Psoas muscle (tissue), 8 donors: ENCODE results near the gene HDC. TPM values are rescaled to one million over a fixed set of nuclear protein-coding genes. Genes with fewer than 3 reads are reported as not detected.

ENCODE experiments used
- ATAC-seq, 4 donors: fragments of 200-7000 bp; cut with Tn5 transposase; one replicate each; pipeline ENCODE4 v1.9.1; 2020; ENCODE audit warnings: moderate library complexity in 3 of 4, mild to moderate bottlenecking in 2 of 4
- DNase-seq, 2 donors: peaks; one replicate each; pipeline ENCODE4 v3.0.0-alpha.2; 2020
- H3K27ac ChIP-seq: fragments of 200-600 bp; one replicate; pipeline ENCODE4 v1.8.0; 2022
- H3K27me3 ChIP-seq, 3 donors: fragments of 200-600 bp in 1 of 3; one replicate each; pipeline versions ENCODE4 v1.6.1 to v1.8.0; 2013 to 2022; ENCODE audit warnings: low read length in 2 of 3, mild to moderate bottlenecking in 2 of 3, moderate library complexity in 1 of 3; ENCODE audit not compliant: insufficient read depth in 3 of 3
- H3K36me3 ChIP-seq, 2 donors: fragments of 200-600 bp in 1 of 2; one replicate each; pipeline versions ENCODE4 v1.6.1 to v1.8.0; 2013 to 2022; ENCODE audit warnings: low read depth in 1 of 2, mild to moderate bottlenecking in 1 of 2, moderate library complexity in 1 of 2; ENCODE audit not compliant: insufficient read depth in 1 of 2
- H3K4me1 ChIP-seq: fragments of 200-600 bp; one replicate; pipeline ENCODE4 v1.8.0; 2022
- H3K4me3 ChIP-seq: fragments of 200-600 bp; one replicate; pipeline ENCODE4 v1.8.0; 2022; ENCODE audit warnings: mild to moderate bottlenecking
- H3K9me3 ChIP-seq: fragments of 200-600 bp; one replicate; pipeline ENCODE4 v1.8.0; 2022
- WGBS, 3 donors: extraction: QIAGEN DNeasy Blood & Tissue Kit; methylation state at CpG; one replicate each; pipeline versions ENCODE4 v1.1.6 to v1.1.7; 2013; 5-methylcytosine and 5-hydroxymethylcytosine counted together
- intact Hi-C, 2 donors: fragments of 100-400 bp; cut with DNase I; formaldehyde crosslinking; loops; one replicate each; pipeline versions ENCODE4 v1.11.0 to v1.14.2; 2022
- polyA plus RNA-seq, 3 donors: library from polyadenylated mRNA; stranded (reverse); fragments of 200-250 nt; gene quantifications; one replicate each; pipeline ENCODE4 v1.2.3, GENCODE V29; 2013
- total RNA-seq, 4 donors: library from RNA; stranded (reverse); fragmentation: NEBNext Ultra II Directional in 2 of 4; extraction: Animal tissue kit (Norgen Biotek cat#: 25700) in 2 of 4; gene quantifications; one replicate each; pipeline versions ENCODE4 v1.2.1 to v1.2.4, GENCODE V29; 2021 to 2023
- TF ChIP-seq, protein P1 (sequence below): fragments of 200-600 bp; IDR thresholded peaks from one replicate; pipeline ENCODE4 v1.8.0; 2022; ENCODE audit warnings: antibody characterized with exemption
- donor health status: healthy with polysubstance abuse.
- donor health status: DM: no; HTN: no; CAD: no; lungs with moderate emphysema.
- donor health status: Bipolar disorder and iron deficiency.
- donor health status: healthy.
- donor health status: DM: yes; HTN: yes; CAD: no.
- donor health status: DM: no; HTN: no; CAD: no.
- donor health status: DM: no; HTN: no; CAD: no.
- donor health status: DM: yes; HTN: yes; CAD: no.

The HDC gene
- total and polyA plus RNA-seq, 7 donors: 0.03 to 0.97 (median 0.34) TPM

DNA sequence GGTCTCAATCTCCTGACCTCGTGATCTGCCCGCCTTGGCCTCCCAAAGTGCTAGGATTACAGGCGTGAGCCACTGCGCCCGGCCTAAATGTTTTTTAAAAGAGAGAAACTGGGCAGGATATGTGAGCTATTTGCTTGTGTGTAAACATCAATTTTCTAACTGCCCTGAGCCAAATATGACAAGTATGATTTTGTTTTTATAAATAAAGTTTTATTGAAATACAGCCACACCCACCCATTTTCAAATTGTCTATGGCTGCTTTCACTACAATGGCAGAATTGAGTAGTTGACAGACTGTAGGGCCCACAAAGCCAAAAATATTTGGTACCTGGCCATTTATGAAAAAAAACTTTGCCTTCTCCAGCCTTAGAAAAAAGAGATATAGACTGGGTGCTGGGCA, 15.9 kb upstream of the HDC start:
- H3K27ac ChIP-seq: no peak overlapping the region
- H3K36me3 ChIP-seq: peaks cover 0 to 50% of the 10 kb centered on the region in 2 donors
- WGBS, 3 donors: 75 to 95% (median 76%) methylated on average over 4 to 5 of the region's 5 CpGs
- no peaks in the 10 kb centered on the region for H3K27me3 ChIP-seq
- H3K9me3 ChIP-seq: no peaks in the 10 kb centered on the region
- H3K4me3 ChIP-seq: no peak overlapping the region
- no peaks in the 10 kb centered on the region for H3K4me1 ChIP-seq
- DNase-seq (no peak), ATAC-seq (no peak)
- TF ChIP-seq, protein P1, sequence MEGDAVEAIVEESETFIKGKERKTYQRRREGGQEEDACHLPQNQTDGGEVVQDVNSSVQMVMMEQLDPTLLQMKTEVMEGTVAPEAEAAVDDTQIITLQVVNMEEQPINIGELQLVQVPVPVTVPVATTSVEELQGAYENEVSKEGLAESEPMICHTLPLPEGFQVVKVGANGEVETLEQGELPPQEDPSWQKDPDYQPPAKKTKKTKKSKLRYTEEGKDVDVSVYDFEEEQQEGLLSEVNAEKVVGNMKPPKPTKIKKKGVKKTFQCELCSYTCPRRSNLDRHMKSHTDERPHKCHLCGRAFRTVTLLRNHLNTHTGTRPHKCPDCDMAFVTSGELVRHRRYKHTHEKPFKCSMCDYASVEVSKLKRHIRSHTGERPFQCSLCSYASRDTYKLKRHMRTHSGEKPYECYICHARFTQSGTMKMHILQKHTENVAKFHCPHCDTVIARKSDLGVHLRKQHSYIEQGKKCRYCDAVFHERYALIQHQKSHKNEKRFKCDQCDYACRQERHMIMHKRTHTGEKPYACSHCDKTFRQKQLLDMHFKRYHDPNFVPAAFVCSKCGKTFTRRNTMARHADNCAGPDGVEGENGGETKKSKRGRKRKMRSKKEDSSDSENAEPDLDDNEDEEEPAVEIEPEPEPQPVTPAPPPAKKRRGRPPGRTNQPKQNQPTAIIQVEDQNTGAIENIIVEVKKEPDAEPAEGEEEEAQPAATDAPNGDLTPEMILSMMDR: no peak
- intact Hi-C loops: no loop called here

DNA sequence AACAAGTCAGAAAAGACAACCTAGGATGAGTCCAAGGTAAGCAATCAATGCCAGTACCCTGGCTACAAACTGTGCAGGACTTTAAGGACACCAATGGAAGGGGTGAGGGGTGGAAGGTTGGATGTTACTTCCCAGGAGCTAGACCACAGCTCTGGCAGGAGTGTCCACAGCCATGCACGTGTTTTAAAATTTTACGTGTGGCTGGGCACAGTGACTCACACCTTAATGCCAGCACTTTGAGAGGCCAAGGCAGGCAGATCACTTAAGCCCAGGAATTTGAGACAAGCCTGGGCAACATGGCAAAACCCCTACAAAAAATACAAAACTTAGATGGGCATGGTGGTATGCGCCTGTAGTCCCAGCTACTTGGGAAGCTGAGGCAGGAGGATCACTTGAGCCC, 14.7 kb upstream of the HDC start:
- Histone ChIP-seq H3K4me1 (no peaks in the 10 kb centered on the region), H3K36me3 (peaks cover 0 to 39% of the 10 kb centered on the region in 2 donors), H3K4me3 (no peak overlapping the region), H3K27me3 (no peaks in the 10 kb centered on the region), H3K27ac (no peak overlapping the region), H3K9me3 (no peaks in the 10 kb centered on the region)
- ATAC-seq (no peak), DNase-seq (no peak)
- 90 to 95% (median 94%) methylated on average over 3 of the region's 3 CpGs for WGBS, 3 donors
- intact Hi-C loops: no loop called here
- TF ChIP-seq, protein P1: no peak

DNA sequence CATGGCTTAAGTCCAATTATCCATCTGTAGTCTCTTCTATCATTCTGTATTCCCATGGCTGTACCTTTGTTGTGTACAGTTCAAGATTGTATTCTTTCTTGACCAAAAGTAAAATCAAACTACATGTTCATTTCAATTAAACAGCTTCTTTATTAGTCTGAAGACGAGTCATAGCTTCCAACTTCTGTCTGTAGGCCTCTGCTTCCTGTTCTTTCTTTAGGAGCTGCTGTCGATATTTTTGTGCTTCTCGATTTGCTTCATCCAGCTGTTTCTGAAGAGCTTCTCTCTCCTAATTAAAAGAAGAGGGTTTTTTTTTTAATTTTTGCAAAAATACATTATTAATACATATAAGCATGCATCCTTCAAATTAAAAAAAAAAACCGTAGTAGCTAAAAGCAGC, 13.0 kb upstream of the HDC start:
- ATAC-seq (no peak), DNase-seq (no peak)
- Histone ChIP-seq H3K27me3 (no peaks in the 10 kb centered on the region), H3K27ac (no peak overlapping the region), H3K4me1 (no peaks in the 10 kb centered on the region), H3K36me3 (peaks cover 0 to 24% of the 10 kb centered on the region in 2 donors), H3K4me3 (no peak overlapping the region), H3K9me3 (no peaks in the 10 kb centered on the region)
- TF ChIP-seq, protein P1: no peak
- intact Hi-C loops: loop anchor here in 1 of 2 donors (10.0 kb wide), 1 partner anchor 56 kb away; no protein-coding TSS in a partner anchor
- WGBS, 3 donors: 87 to 90% (median 88%) methylated on average over 4 of the region's 4 CpGs

DNA sequence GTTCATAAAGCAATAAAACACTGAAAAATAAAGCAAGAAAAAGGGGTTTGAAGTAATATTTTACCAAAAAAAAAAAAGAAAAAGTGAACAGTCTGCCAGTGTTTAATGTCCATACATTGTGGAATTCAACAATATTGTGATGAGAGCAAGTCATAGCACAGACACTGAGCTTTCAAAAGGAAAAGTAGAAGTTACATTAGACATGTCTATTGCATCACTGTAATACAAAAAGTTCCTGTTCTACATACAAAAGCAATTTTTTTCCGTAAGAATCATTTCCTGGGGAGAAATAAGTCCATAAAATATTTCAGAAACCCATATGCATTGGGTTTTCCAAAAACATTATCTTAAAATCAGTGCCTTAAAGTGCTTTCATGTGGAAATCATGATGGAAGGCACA, 11.8 kb upstream of the HDC start:
- DNase-seq (no peak), ATAC-seq (no peak)
- TF ChIP-seq, protein P1: no peak
- H3K9me3 ChIP-seq: no peaks in the 10 kb centered on the region
- H3K36me3 ChIP-seq: peaks cover 0 to 24% of the 10 kb centered on the region in 2 donors
- H3K27me3 ChIP-seq: no peaks in the 10 kb centered on the region
- no peak overlapping the region for H3K27ac ChIP-seq
- no peak overlapping the region for H3K4me3 ChIP-seq
- intact Hi-C loops: loop anchor here in 1 of 2 donors (10.0 kb wide), 1 partner anchor 57 kb away; no protein-coding TSS in a partner anchor
- H3K4me1 ChIP-seq: no peaks in the 10 kb centered on the region
- 86 to 90% (median 89%) methylated on average over 1 of the region's 1 CpG for WGBS, 3 donors

DNA sequence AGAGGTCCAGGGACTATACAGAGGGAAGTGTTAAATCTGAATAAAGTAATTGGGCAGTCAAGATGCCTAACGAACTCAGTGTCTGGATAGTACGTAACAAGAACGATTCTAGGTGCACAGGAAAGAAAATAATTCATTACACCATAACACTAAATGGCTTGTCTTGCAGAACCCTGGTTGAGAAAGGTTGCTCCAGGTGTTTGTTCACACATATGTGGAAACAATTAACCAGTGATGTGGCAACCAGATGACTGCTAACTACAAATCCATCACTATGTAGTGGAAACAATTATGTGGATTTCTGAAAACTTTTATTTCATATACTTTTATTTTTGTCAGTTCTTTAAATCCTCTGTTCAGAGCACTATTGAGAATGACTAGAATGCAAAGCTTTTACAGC, 10.4 kb upstream of the HDC start:
- Histone ChIP-seq H3K27me3 (no peaks in the 10 kb centered on the region), H3K4me3 (no peak overlapping the region), H3K36me3 (peaks cover 0 to 24% of the 10 kb centered on the region in 2 donors), H3K4me1 (no peaks in the 10 kb centered on the region), H3K27ac (no peak overlapping the region), H3K9me3 (no peaks in the 10 kb centered on the region)
- 67 to 69% (median 67%) methylated on average over 3 of the region's 3 CpGs for WGBS, 3 donors
- ATAC-seq (no peak), DNase-seq (no peak)
- TF ChIP-seq, protein P1: no peak
- intact Hi-C loops: loop anchor here in 1 of 2 donors (10.0 kb wide), 1 partner anchor 59 kb away; no protein-coding TSS in a partner anchor
